Fibroblast of lung (primary cell): ENCODE measurements around the gene ZNF688.

Experiments used
- CTCF ChIP-seq, 2 donors: IDR thresholded peaks in 1 of 2; conservative IDR thresholded peaks in 1 of 2; 1 replicate in 1 of 2; 2 replicates in 1 of 2; pipeline ENCODE4 v1.5.1; 2011 to 2012; ENCODE audit warnings: low read length in 2 of 2, control low read depth in 1 of 2, inconsistent platforms in 1 of 2, low read depth in 1 of 2, mild to moderate bottlenecking in 1 of 2
- EZH2 ChIP-seq: IDR thresholded peaks from 2 replicates; pipeline ENCODE4 v1.5.1; 2012; ENCODE audit warnings: low read length, control low read depth, mild to moderate bottlenecking; ENCODE audit errors: missing control alignments

GRCh38 chr16:30585022-30585399 is 13.5 kb upstream of the ZNF688 start:
- TF ChIP-seq CTCF (conservative IDR thresholded peaks at IDR 0.05 in 1 of 2, IDR thresholded peaks at IDR 0.05 in 1 of 2; ENCODE audit: low read depth in 1 of 2, low read length in 2 of 2) (no peak), EZH2 (no peak)
